ENCODE data around the gene GRN. TPM values are rescaled to one million over a fixed set of nuclear protein-coding genes. Genes with fewer than 3 reads are reported as not detected.
A peak's percentile ranks its signal among the peaks of the same experiment; 100 is the strongest.

GRN gene
- total and polyA plus RNA-seq, 2 of the 13 experiments (the other 11 are each of a cell fraction or from before 2014, with no cell fraction given), result 86.6 to 143 TPM

GRCh38 chr17:44345454-44346026 is 438 bp downstream of the GRN start (continued):
- TF ChIP-seq MNT (IDR thresholded peaks at IDR 0.05), result no peak
- no peak for TF ChIP-seq NCOR1 (IDR thresholded peaks at IDR 0.05; ENCODE audit: borderline replicate concordance, low read length)
- TF ChIP-seq GLI4 (CRISPR knock-in tag; IDR thresholded peaks at IDR 0.05; ENCODE audit: borderline replicate concordance), result no peak
- no peak for TF ChIP-seq HDAC2 (CRISPR knock-in tag; IDR thresholded peaks at IDR 0.05)
- peak; percentile 85 for TF ChIP-seq CTCF (CRISPR knock-in tag; IDR thresholded peaks at IDR 0.05)
- no peak for TF ChIP-seq HOXA7 (CRISPR knock-in tag; IDR thresholded peaks at IDR 0.05)
- no peak for TF ChIP-seq FOXK1 (CRISPR knock-in tag; IDR thresholded peaks at IDR 0.05; ENCODE audit: borderline replicate concordance, low read depth)
- no peak for TF ChIP-seq ZNF543 (CRISPR knock-in tag; IDR thresholded peaks at IDR 0.05)
- no peak for TF ChIP-seq SNAPC5 (CRISPR knock-in tag; IDR thresholded peaks at IDR 0.05; ENCODE audit: borderline replicate concordance)
- TF ChIP-seq ZNF576 (CRISPR knock-in tag; IDR thresholded peaks at IDR 0.05), result no peak
- TF ChIP-seq ZNF567 (CRISPR knock-in tag; IDR thresholded peaks at IDR 0.05; ENCODE audit: borderline replicate concordance), result 0 out of 2 replicates have a peak, but pooled peaks have one; percentile 6
- no peak for TF ChIP-seq SCMH1 (CRISPR knock-in tag; IDR thresholded peaks at IDR 0.05; ENCODE audit: borderline replicate concordance)
- no peak for TF ChIP-seq TAF15 (IDR thresholded peaks at IDR 0.05; ENCODE audit: low read depth, low read length, poor library complexity, severe bottlenecking)
- TF ChIP-seq ZMYM4 (CRISPR knock-in tag; IDR thresholded peaks at IDR 0.05), result no peak
- no peak for TF ChIP-seq ZBTB10 (CRISPR knock-in tag; IDR thresholded peaks at IDR 0.05; ENCODE audit: borderline replicate concordance)
- peak; percentile 27; the same call in 1 of the 2 replicates for TF ChIP-seq ZNF230 (CRISPR knock-in tag; IDR thresholded peaks at IDR 0.05)
